ENCODE results near the gene CTSC.
"Not testable (repeated sequence)": the region's sequence is repeated elsewhere in the genome, so short reads cannot be mapped to it uniquely, and the experiment has no call there.

The CTSC gene

DNA sequence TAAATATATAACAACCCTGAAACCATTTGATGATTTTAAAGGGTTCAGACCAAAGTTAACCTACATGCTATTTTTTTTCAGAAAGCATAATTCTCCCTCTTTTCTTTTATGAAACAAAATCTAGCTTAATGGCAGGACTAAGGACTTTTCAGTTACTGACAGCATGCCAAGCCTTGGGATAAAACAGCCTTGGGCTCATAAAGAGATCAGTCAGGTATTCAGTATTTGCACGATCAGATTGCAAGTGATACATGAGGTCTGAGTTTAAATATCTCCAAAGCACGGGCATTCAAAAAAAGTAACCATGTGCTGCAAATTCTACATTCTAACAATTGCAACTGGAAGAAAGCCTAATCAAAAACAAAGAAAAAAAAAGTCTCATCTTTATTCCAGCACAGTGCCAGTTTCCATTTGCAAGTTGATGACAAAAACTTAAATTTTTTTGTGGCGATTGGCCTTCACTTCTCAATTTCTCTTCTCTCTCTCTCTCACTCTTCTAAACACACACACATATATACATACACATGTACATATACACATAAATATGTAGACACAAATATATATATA lies 60.1 kb downstream of the CTSC start:
- no peak for DNase-seq

DNA sequence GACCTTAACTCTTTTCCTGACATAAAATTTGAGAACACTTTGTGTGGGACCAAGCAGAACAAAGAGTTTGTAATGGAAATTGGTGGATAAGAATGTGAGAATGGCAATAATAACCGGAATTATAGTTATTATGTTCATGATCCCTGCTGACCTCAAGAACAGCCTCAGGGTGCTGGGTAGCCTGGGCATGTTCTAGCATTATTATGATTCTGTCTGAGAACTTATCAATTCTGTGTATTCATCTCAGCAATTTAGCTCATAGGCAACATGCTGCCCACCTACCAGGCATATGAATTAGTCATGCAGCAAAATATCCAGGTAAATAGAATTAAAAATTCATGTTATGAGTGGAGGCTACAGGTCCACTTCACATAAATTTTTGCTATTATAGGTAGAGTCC lies 61.9 kb downstream of the CTSC start:
- no peak for DNase-seq

DNA sequence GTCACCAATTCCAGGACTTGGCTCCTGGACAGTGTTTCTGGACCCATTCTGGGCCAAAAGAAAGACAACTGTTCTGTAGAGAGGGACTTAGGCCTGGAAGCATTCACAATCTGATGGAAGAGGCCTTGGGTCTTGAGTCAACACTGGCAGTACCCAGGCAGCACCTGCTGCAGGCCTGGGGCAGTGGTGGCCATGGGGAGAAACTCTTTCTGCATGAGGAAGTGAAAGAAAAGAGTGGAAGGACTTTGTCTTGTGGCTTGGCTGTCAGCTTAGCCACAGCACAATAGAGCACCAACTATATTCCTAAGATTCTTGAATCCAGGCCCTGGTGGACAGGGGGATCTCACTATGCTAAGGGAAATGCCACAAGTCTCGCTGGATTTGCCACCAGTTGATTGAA lies 70.6 kb downstream of the CTSC start:
- DNase-seq: no peak

DNA sequence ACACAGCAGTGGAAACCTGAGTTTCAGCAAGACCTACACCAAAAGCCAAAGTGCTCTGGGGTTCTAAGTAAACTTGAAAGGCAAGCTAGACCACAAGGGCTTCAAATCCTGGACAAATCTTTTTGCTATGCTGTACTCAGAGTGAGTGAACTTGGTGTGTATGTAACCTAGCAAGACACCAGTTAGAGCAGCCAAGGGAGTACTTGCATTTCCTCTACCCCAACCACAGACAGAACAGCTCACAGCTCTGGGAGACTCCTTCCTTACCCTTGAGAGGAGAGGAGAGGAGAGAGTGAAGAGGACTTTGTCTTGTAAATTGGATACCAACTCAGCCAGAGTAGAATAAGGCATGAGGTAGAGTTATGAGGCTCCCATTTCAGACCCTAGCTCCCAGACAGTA lies 71.4 kb downstream of the CTSC start:
- no peak for DNase-seq

DNA sequence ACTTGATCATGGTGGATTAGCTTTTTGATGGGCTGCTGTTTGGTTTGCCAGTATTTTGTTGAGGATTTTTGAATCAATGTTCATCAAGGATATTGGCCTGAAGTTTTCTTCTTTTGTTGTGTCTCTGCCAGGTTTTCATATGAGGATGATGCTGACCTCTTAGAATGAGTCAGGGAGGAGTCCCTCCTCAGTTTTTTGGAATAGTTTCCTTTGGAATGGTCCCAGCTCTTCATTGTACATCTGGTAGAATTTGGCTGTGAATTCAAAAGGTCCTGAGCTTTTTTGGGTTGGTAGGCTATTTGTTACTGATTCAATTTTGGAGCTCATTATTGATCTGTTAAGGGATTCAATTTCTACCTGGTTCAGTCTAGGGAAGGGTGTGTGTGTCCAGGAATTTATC lies 78.1 kb downstream of the CTSC start:
- no peak for DNase-seq

DNA sequence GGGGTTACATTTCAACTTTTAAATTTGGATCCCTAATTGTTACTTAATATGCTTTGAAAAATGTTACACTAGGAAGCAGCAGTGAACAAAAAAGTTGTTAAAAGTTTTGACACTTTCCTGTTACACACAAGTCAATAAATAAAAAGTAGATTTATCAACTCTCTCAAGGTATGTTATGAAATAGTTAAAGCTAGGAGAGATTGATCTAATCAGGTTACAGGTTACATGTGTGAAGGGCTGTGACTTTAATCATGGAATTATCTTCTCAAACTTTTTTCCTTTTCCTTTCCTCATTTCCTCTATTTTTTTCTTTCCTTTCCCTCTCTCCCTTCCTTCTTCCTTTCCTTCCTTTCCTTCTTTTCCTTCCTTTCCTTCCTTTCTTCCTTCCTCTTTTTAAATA lies 85.3 kb downstream of the CTSC start:
- no peak for DNase-seq

DNA sequence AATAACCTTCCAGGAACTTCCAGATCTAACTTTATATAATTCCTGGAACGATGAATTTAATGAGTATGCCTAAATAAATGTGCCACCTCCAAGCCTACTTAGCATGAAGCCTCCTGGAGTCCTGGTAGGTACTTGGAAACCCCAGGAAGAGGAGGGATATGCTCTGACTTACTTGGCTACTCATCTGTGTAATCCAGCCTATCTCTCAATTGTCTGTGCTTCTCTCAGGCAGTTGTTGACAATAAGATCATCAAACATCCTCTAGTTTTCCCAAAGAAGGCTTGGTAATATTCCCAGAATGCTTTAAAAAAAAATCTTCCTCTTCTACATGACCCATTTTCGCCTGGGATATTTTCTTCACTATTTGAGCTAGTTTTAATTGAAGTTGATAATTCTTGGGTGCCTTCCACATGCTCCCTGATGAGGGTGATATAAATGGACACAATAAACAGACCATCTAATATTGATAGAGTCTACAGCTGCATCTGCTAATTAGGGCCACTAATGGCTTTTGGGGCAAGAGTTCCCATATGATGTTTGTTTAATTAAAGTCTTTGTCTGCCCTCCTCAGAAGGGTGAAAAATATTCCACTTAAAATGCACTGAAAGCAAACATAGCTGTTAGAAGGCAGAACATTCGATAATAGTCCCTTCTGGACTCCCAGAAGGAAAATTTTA lies 86.8 kb downstream of the CTSC start:
- DNase-seq: no peak

DNA sequence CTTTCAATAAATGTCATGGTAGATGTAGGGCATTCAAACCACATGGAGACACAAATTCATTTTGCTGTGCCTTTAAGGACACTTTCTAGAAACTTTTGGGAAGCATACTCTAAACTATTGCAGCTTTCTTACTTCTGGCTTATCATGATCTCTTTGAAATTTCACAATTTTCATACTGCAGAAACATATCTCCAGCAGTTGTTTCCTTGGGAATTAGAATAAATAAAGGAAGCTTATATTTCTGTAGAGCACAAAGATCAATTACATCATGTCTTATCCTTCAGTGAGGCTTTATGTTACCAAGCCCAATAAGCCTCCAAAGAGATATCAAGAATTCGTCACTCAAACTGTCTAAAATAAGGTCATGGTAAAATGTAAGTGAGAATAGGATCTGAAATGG lies 87.8 kb downstream of the CTSC start:
- no peak for DNase-seq

DNA sequence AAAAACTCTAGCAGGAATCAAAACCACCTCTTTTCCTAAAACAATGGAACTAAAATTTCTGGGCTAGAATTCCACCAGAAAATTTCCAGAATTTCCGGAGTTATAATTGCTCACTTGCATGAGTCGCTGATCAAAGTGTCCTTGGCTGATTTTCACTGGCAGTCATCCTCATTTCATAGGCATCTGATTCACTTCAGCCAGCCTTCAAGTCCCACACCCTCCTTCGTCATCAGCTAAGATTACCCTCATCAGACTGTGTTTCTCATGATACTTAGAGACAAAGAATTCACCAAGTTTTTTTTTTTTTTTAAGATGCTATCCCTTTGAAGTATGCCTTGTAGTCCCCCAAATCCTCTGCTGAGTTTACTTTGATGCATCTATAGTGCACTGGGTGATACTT lies 90.8 kb downstream of the CTSC start:
- DNase-seq: no peak

DNA sequence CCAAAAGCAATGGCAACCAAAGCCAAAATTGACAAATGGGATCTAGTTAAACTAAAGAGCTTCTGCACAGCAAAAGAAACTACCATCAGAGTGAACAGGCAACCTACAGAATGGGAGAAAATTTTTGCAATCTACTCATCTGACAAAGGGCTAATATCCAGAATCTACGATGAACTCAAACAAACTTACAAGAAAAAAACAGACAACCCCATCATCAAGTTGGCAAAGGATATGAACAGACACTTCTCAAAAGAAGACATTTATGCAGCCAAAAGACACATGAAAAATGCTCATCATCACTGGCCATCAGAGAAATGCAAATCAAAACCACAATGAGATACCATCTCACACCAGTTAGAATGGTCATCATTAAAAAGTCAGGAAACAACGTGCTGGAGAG lies 92.0 kb downstream of the CTSC start:
- not testable (repeated sequence) for DNase-seq
